Subcutaneous adipose tissue (tissue), 4 donors: ENCODE results near the gene ZBTB20. TPM values are rescaled to one million over a fixed set of nuclear protein-coding genes. Genes with fewer than 3 reads are reported as not detected.

Source experiments
- CTCF ChIP-seq: fragments of 450-650 bp; IDR thresholded peaks from one replicate; pipeline ENCODE4 v1.5.1; 2016; ENCODE audit warnings: low read depth, mild to moderate bottlenecking, control low read depth, antibody characterized with exemption, moderate library complexity
- total RNA-seq, 4 donors: library from RNA; depleted of rRNA; stranded (reverse); fragments of >200 nt; gene quantifications; one replicate each; pipeline ENCODE4 v1.1.0, GENCODE V29; 2016

ZBTB20 gene
- total RNA-seq, 4 donors from 2014 or later = 60.3 to 93.4 (median 69.1) TPM

GRCh38 chr3:114741066-114741465 is 406.0 kb downstream of the ZBTB20 start:
- no peak for TF ChIP-seq CTCF

DNA sequence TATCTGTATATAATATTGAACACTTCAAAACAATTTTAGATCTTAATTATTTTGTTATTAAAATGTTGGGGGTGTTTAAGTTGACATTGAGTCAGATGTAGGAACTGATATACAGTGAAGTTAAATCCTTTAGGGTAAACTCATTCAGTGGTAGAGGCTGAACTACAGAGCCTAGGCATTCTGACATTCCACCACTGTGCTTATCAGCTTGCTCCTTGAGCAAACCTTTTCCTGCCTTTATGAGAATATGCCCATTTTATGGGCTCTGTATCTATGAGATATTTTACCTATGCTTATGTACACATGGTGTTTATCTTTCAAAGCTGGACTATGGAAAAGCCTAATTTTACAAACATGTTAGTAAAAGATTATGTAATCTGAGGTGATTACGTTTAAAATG is 407.5 kb downstream of the ZBTB20 start:
- no peak for TF ChIP-seq CTCF

DNA sequence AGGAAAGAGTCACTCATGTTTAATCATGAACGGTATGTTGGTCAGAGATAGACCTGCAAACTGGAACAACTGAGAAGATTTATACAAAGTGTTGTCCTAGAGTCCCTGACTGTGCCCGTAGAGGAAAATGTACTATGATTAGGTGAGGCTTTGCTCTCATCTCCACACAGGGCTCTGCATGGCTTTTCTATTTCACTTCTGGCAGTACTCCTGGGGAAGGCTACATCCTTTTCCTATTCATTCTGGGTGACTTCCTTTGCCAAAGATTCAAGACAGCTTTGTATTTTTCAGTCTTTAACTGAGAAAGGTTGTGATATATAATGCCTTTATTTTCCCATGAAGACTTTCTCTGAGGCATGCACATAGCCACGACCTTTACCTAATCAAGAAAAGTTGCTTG is 414.7 kb downstream of the ZBTB20 start:
- no peak for TF ChIP-seq CTCF

GRCh38 chr3:114730397-114730796 is 416.7 kb downstream of the ZBTB20 start:
- TF ChIP-seq CTCF = no peak

DNA sequence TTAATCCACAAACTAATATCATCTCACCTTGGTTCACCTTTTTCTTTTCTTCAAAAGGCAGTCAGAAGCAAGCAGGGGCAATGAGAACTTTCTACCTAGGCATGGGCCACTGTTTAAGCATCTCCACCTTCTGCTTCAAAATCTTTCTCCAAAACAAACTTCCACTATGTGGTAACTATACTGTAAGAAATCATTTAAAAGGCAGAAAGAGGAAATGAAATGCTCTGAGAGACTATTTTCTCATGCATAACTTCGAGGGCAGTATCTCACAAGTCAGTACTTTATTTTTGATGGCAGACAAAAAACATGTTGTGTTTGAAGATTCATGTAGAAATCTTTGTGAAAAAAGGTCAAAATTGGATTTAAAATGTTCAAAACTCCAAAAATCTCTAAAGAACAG is 419.7 kb downstream of the ZBTB20 start:
- no peak for TF ChIP-seq CTCF

DNA sequence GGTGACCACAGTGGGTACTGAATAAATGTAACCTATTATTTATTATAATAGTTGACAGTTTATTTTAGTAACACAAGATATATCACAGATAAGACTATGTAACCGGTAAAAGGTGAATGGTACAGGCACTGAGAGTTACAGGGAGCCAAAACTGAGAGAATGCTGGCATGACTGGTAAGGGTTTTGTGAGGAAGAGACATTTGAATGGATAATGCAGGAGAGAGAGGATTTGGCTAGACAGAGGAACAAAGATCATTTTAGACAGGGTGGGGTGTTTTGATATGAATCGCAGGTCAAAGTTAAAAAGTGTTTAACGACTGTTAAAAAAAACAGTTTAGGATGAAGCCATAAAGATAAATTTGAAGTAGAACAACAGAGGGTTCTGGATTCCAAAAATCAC is 421.1 kb downstream of the ZBTB20 start:
- no peak for TF ChIP-seq CTCF

GRCh38 chr3:114722530-114722929 is 424.6 kb downstream of the ZBTB20 start:
- TF ChIP-seq CTCF = no peak
